PC-9 (cell line): ENCODE measurements around the gene FSIP2.

Experiments used
- EZH2 ChIP-seq: fragments of 200-600 bp; sonication (generic); IDR thresholded peaks from 2 replicates; pipeline ENCODE4 v1.8.0; 2017; ENCODE audit warnings: antibody characterized with exemption, low read depth
- TF ChIP-seq, protein P1 (sequence below): fragments of 200-600 bp; sonication (generic); conservative IDR thresholded peaks from 2 replicates; pipeline ENCODE4 v1.6.1; 2017; ENCODE audit warnings: mixed run types, antibody characterized with exemption, mild to moderate bottlenecking, moderate library complexity

DNA sequence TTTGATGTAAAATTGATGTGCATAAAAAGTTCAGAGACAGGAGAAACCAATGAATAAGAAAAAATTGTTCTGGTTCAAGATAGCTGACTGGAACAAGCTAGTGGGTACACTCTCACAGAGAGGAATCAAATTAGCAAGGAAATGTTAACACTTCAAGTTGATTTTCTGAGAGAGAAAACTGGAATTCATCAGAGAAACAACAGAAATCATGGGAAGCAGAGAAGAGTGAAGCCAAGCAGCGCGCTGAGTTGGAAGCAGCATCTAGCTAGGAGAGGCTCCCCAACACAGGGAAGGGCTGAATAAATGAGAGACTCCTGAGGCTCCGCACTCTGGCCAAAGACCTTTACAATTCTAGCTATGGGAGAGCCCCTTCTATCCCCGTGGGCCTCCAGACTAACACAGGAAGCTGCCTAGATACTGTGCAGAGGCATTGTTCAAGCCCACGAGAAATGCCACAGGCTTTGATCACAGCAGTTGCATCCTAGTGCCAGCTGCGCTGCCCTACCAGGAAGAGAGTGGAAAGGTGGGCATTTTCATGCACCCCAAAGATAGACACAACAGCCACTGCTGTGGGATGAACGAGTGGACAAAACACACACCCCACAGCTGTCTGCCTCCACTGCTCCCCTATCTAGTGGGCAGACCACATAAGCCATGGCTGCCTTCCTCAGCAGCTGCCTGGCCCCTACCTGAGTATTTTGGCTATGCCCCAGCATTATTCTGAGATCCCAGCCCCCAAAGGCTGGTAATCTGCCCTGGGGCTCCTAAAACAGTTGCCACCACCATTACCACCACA lies 136.7 kb downstream of the FSIP2 start:
- TF ChIP-seq EZH2, result no peak
- TF ChIP-seq, protein P1, sequence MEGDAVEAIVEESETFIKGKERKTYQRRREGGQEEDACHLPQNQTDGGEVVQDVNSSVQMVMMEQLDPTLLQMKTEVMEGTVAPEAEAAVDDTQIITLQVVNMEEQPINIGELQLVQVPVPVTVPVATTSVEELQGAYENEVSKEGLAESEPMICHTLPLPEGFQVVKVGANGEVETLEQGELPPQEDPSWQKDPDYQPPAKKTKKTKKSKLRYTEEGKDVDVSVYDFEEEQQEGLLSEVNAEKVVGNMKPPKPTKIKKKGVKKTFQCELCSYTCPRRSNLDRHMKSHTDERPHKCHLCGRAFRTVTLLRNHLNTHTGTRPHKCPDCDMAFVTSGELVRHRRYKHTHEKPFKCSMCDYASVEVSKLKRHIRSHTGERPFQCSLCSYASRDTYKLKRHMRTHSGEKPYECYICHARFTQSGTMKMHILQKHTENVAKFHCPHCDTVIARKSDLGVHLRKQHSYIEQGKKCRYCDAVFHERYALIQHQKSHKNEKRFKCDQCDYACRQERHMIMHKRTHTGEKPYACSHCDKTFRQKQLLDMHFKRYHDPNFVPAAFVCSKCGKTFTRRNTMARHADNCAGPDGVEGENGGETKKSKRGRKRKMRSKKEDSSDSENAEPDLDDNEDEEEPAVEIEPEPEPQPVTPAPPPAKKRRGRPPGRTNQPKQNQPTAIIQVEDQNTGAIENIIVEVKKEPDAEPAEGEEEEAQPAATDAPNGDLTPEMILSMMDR, result no peak
